ENCODE measurements around the gene PORCN.
A peak's percentile ranks its signal among the peaks of the same experiment; 100 is the strongest.

PORCN gene

DNA sequence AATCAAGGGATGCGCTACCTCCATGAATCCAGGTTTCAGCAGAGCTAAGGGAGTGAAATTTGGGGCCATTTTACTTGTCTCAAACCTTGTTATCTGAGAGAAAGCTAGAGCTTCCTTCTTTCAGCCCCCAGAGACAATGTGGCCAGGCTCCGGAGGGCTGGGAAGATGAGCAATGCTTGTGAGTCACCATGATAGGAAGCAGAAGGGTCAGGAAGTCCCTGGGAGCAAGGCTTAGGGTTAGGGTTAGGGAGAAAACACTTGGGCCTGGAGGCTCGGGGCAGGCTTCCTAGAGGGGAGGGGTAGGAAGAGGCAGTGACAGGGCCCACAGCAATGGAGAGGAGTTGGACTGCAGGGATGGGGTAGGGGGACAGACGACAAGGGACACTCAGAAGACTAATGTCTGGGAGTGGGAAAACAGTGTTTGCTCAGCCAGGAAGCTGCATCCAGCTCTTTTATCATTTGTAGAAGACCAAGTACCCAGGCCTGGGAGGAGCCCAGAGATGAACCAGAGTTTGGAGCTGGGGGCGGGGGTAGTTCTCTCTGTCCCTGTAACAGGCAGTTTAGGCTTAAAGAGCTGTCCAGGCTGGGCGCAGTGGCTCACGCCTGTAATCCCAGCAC, 16.4 kb upstream of the PORCN start:
- peaks cover 5% of the 10 kb centered on the region for H3K27me3 ChIP-seq (replicated peaks; ENCODE audit: control insufficient read depth, insufficient read depth, low read length)
- H3K36me3 ChIP-seq (ENCODE audit: control insufficient read depth, insufficient read depth, low read length, severe bottlenecking) = no peaks in the 10 kb centered on the region
- no peak overlapping the region for H3K4me3 ChIP-seq (ENCODE audit: low read length)
- no peak for DNase-seq (ENCODE audit: low read depth)
- H3K9me3 ChIP-seq (ENCODE audit: control insufficient read depth, low read length) = peaks cover 8% of the 10 kb centered on the region
- H3K9ac ChIP-seq (ENCODE audit: low read length) = peak overlapping the region; percentile 32
- peaks cover 22% of the 10 kb centered on the region for H3K4me1 ChIP-seq (ENCODE audit: control insufficient read depth, insufficient read depth, low read length)

DNA sequence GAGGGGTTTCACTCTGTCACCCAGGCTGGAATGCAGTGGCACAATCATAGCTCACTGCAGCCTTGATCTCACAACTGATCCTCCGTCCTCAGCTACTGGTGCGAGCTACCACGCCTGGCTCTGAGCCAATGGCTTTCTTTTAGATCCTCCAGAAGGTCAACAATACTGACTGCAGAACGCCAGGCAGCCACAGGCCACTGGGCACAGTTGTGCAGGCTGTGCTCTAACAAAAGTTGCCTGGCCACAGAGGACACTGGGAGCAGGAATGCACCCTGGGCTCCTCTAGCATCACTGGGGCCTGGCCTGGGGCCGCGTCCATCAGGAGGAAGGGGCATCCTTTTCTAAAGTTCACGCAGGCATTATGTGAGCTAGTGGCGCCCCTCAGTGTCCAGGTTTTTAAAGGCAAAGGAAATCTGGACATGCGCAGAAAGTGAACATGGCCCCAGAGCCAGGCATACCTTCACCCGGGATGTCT, 14.9 kb upstream of the PORCN start:
- DNase-seq (ENCODE audit: low read depth) = peak; percentile 22
- Histone ChIP-seq H3K9me3 (ENCODE audit: control insufficient read depth, low read length) (peaks cover 8% of the 10 kb centered on the region), H3K36me3 (ENCODE audit: control insufficient read depth, insufficient read depth, low read length, severe bottlenecking) (no peaks in the 10 kb centered on the region), H3K27me3 (replicated peaks; ENCODE audit: control insufficient read depth, insufficient read depth, low read length) (peaks cover 3% of the 10 kb centered on the region), H3K9ac (ENCODE audit: low read length) (no peak overlapping the region), H3K4me1 (ENCODE audit: control insufficient read depth, insufficient read depth, low read length) (peaks cover 22% of the 10 kb centered on the region), H3K4me3 (ENCODE audit: low read length) (no peak overlapping the region)

- H3K27me3 ChIP-seq (replicated peaks; ENCODE audit: control insufficient read depth, insufficient read depth, low read length) = peaks cover 10% of the 10 kb centered on the region
- H3K9me3 ChIP-seq (ENCODE audit: control insufficient read depth, low read length) = peaks cover 3% of the 10 kb centered on the region
- H3K9ac ChIP-seq (ENCODE audit: low read length) = no peak overlapping the region
- peaks cover 20% of the 10 kb centered on the region for H3K4me1 ChIP-seq (ENCODE audit: control insufficient read depth, insufficient read depth, low read length)
- no peak overlapping the region for H3K4me3 ChIP-seq (ENCODE audit: low read length)
- H3K36me3 ChIP-seq (ENCODE audit: control insufficient read depth, insufficient read depth, low read length, severe bottlenecking) = no peaks in the 10 kb centered on the region
- no peak for DNase-seq (ENCODE audit: low read depth)
Measured at GRCh38 chrX:48496660-48497059, 12.1 kb upstream of the PORCN start.

DNA sequence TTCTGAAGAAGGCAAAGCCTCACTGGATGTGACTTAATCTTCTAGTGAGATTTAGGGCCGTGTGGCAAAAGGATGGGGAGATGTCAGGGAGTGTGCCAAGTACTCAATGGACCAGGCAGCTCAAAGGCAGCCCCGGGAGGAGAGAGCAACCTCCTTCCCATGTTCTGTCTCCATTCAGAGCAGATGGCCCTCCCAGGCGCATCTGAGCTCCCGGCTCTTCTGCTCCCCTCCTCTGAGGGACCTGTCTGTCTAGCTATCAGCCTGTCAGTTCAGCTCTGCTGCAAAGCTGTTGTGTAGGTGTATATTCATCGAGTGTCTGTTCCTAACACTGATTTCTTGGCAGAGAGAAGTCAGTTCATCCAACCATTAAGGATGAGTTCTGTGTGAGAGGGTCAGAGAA, 10.9 kb upstream of the PORCN start:
- Histone ChIP-seq H3K36me3 (ENCODE audit: control insufficient read depth, insufficient read depth, low read length, severe bottlenecking) (no peaks in the 10 kb centered on the region), H3K27me3 (replicated peaks; ENCODE audit: control insufficient read depth, insufficient read depth, low read length) (peaks cover 11% of the 10 kb centered on the region), H3K4me3 (ENCODE audit: low read length) (no peak overlapping the region), H3K4me1 (ENCODE audit: control insufficient read depth, insufficient read depth, low read length) (peaks cover 10% of the 10 kb centered on the region), H3K9me3 (ENCODE audit: control insufficient read depth, low read length) (peaks cover 3% of the 10 kb centered on the region), H3K9ac (ENCODE audit: low read length) (no peak overlapping the region)
- no peak for DNase-seq (ENCODE audit: low read depth)

DNA sequence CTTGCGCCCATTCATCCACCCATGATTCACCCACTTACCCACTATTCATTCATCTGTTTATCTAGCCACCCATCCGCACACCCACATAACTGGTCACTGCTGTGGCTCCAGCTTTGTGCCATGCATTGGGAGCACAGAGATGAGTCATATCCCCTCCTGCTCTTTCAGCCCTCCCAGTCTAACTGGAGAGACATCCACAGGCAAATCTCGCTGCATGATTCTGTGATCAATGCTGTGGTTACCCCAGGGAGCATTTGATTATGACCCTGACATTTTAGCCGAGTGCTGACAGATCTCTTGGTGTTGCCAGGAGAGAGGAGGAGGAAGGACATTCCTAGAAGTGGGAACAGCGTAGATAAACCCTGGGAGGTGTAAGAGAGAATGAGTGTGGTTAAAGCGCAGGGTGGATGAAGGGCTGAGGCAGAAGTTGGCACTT, 10.4 kb upstream of the PORCN start:
- peak; percentile 37 for DNase-seq (ENCODE audit: low read depth)
- no peaks in the 10 kb centered on the region for H3K36me3 ChIP-seq (ENCODE audit: control insufficient read depth, insufficient read depth, low read length, severe bottlenecking)
- no peak overlapping the region for H3K4me3 ChIP-seq (ENCODE audit: low read length)
- H3K9me3 ChIP-seq (ENCODE audit: control insufficient read depth, low read length) = peaks cover 3% of the 10 kb centered on the region
- H3K4me1 ChIP-seq (ENCODE audit: control insufficient read depth, insufficient read depth, low read length) = peaks cover 5% of the 10 kb centered on the region
- no peak overlapping the region for H3K9ac ChIP-seq (ENCODE audit: low read length)
- H3K27me3 ChIP-seq (replicated peaks; ENCODE audit: control insufficient read depth, insufficient read depth, low read length) = peaks cover 15% of the 10 kb centered on the region

- Histone ChIP-seq H3K9ac (ENCODE audit: low read length) (no peak overlapping the region), H3K4me3 (ENCODE audit: low read length) (no peak overlapping the region), H3K4me1 (ENCODE audit: control insufficient read depth, insufficient read depth, low read length) (no peaks in the 10 kb centered on the region), H3K27me3 (replicated peaks; ENCODE audit: control insufficient read depth, insufficient read depth, low read length) (peaks cover 12% of the 10 kb centered on the region), H3K9me3 (ENCODE audit: control insufficient read depth, low read length) (no peaks in the 10 kb centered on the region), H3K36me3 (ENCODE audit: control insufficient read depth, insufficient read depth, low read length, severe bottlenecking) (no peaks in the 10 kb centered on the region)
- no peak for DNase-seq (ENCODE audit: low read depth)
Measured at GRCh38 chrX:48504261-48504660, 4.5 kb upstream of the PORCN start.

DNA sequence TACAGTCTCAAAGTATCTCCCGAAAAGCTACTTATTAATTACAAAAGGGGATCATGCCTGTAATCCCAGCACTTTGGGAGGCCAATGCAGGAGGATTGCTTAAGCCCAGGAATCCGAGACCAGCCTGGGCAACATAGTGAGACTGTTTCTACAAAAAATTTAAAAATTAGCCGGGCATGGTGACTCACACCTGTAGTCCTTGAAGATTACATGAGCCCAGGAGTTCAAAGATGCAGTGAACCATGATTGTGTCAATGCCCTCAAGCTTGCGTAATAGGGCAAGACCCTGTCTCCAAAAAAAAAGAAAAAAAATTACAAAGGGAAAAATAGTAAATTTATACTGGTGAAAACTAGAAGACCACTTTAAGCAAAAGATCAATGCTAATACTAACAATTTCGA, 3.3 kb upstream of the PORCN start:
- H3K4me3 ChIP-seq (ENCODE audit: low read length) = no peak overlapping the region
- peaks cover 9% of the 10 kb centered on the region for H3K27me3 ChIP-seq (replicated peaks; ENCODE audit: control insufficient read depth, insufficient read depth, low read length)
- H3K9ac ChIP-seq (ENCODE audit: low read length) = no peak overlapping the region
- H3K9me3 ChIP-seq (ENCODE audit: control insufficient read depth, low read length) = no peaks in the 10 kb centered on the region
- H3K4me1 ChIP-seq (ENCODE audit: control insufficient read depth, insufficient read depth, low read length) = no peaks in the 10 kb centered on the region
- no peaks in the 10 kb centered on the region for H3K36me3 ChIP-seq (ENCODE audit: control insufficient read depth, insufficient read depth, low read length, severe bottlenecking)
- DNase-seq (ENCODE audit: low read depth) = no peak

GRCh38 chrX:48507246-48507645, 1.5 kb upstream of the PORCN start:
- no peaks in the 10 kb centered on the region for H3K4me1 ChIP-seq (ENCODE audit: control insufficient read depth, insufficient read depth, low read length)
- H3K36me3 ChIP-seq (ENCODE audit: control insufficient read depth, insufficient read depth, low read length, severe bottlenecking) = no peaks in the 10 kb centered on the region
- DNase-seq (ENCODE audit: low read depth) = no peak
- no peaks in the 10 kb centered on the region for H3K9me3 ChIP-seq (ENCODE audit: control insufficient read depth, low read length)
- no peak overlapping the region for H3K4me3 ChIP-seq (ENCODE audit: low read length)
- no peak overlapping the region for H3K9ac ChIP-seq (ENCODE audit: low read length)
- H3K27me3 ChIP-seq (replicated peaks; ENCODE audit: control insufficient read depth, insufficient read depth, low read length) = peaks cover 5% of the 10 kb centered on the region

DNA sequence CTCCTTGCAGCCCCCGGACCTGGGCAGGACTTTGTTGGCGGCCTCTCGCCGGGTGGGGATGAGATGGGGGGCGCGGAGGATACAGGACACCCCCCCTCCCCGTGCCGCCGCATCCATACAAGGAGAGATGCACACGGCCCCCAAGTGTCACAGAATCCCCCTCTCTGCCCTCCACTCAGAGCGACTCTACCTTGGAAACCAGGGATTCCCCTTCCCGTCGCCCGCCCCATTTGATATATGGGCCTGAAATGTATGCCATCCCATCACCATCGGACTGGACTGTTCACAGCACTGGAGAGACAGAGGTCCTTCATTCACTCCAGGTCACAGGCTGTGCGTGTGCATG, 426 bp downstream of the PORCN start:
- H3K4me3 ChIP-seq (ENCODE audit: low read length) = peak overlapping the region; percentile 84
- DNase-seq (ENCODE audit: low read depth) = no peak
- H3K4me1 ChIP-seq (ENCODE audit: control insufficient read depth, insufficient read depth, low read length) = no peaks in the 10 kb centered on the region
- no peaks in the 10 kb centered on the region for H3K36me3 ChIP-seq (ENCODE audit: control insufficient read depth, insufficient read depth, low read length, severe bottlenecking)
- peak overlapping the region; percentile 86 for H3K9ac ChIP-seq (ENCODE audit: low read length)
- no peaks in the 10 kb centered on the region for H3K27me3 ChIP-seq (replicated peaks; ENCODE audit: control insufficient read depth, insufficient read depth, low read length)
- H3K9me3 ChIP-seq (ENCODE audit: control insufficient read depth, low read length) = no peaks in the 10 kb centered on the region

- DNase-seq (ENCODE audit: low read depth) = no peak
- H3K9me3 ChIP-seq (ENCODE audit: control insufficient read depth, low read length) = no peaks in the 10 kb centered on the region
- peak overlapping the region; percentile 86 for H3K9ac ChIP-seq (ENCODE audit: low read length)
- no peaks in the 10 kb centered on the region for H3K4me1 ChIP-seq (ENCODE audit: control insufficient read depth, insufficient read depth, low read length)
- H3K36me3 ChIP-seq (ENCODE audit: control insufficient read depth, insufficient read depth, low read length, severe bottlenecking) = no peaks in the 10 kb centered on the region
- no peaks in the 10 kb centered on the region for H3K27me3 ChIP-seq (replicated peaks; ENCODE audit: control insufficient read depth, insufficient read depth, low read length)
- peak overlapping the region; percentile 84 for H3K4me3 ChIP-seq (ENCODE audit: low read length)
Measured at GRCh38 chrX:48509619-48510018, 827 bp downstream of the PORCN start.

GRCh38 chrX:48511560-48511959, 2.8 kb downstream of the PORCN start:
- H3K9me3 ChIP-seq (ENCODE audit: control insufficient read depth, low read length) = no peaks in the 10 kb centered on the region
- DNase-seq (ENCODE audit: low read depth) = peak; percentile 44
- H3K4me1 ChIP-seq (ENCODE audit: control insufficient read depth, insufficient read depth, low read length) = no peaks in the 10 kb centered on the region
- no peaks in the 10 kb centered on the region for H3K27me3 ChIP-seq (replicated peaks; ENCODE audit: control insufficient read depth, insufficient read depth, low read length)
- no peak overlapping the region for H3K4me3 ChIP-seq (ENCODE audit: low read length)
- H3K9ac ChIP-seq (ENCODE audit: low read length) = no peak overlapping the region
- peaks cover 3% of the 10 kb centered on the region for H3K36me3 ChIP-seq (ENCODE audit: control insufficient read depth, insufficient read depth, low read length, severe bottlenecking)

DNA sequence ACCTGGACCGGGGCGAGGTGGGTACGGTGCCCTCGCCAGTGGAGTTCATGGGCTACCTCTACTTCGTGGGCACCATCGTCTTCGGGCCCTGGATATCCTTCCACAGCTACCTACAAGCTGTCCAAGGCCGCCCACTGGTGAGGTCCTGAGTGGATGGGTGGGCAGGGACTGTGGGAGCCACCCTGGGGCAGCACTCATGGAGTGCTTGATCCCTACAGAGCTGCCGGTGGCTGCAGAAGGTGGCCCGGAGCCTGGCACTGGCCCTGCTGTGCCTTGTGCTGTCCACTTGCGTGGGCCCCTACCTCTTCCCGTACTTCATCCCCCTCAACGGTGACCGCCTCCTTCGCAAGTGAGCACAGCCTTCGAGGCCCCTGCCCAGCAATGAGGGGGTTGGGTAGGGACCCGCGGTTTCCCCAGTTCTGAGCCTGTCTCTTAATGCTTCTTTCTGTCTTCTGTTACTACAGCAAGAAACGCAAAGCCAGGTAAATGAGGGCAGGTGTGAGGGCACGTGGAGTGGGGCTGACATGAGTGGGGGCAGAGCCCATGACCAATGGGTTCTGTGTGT, 3.7 kb downstream of the PORCN start:
- Histone ChIP-seq H3K9me3 (ENCODE audit: control insufficient read depth, low read length) (no peaks in the 10 kb centered on the region), H3K27me3 (replicated peaks; ENCODE audit: control insufficient read depth, insufficient read depth, low read length) (no peaks in the 10 kb centered on the region), H3K36me3 (ENCODE audit: control insufficient read depth, insufficient read depth, low read length, severe bottlenecking) (peaks cover 3% of the 10 kb centered on the region), H3K9ac (ENCODE audit: low read length) (no peak overlapping the region), H3K4me3 (ENCODE audit: low read length) (no peak overlapping the region), H3K4me1 (ENCODE audit: control insufficient read depth, insufficient read depth, low read length) (no peaks in the 10 kb centered on the region)
- DNase-seq (ENCODE audit: low read depth) = no peak

Measured in adipocyte (in vitro differentiated cells).